Left lung (tissue), 10 donors: Measurements from ENCODE around the gene STAT3. TPM values are rescaled to one million over a fixed set of nuclear protein-coding genes. Genes with fewer than 3 reads are reported as not detected.

Experiments
- ATAC-seq: fragments of 200-7000 bp; cut with Tn5 transposase; one replicate; pipeline ENCODE4 v1.9.1; 2020; ENCODE audit warnings: moderate library complexity
- DNase-seq, 4 donors: peaks; one replicate each; pipeline ENCODE4 v3.0.0-alpha.2; 2013 to 2020
- H3K27ac ChIP-seq, 2 donors: fragments of 200-600 bp; sonication (generic) in 1 of 2; one replicate each; pipeline versions ENCODE4 v1.5.0 to v1.8.0; 2020 to 2021
- H3K27me3 ChIP-seq, 2 donors: fragments of 200-600 bp; sonication (generic) in 1 of 2; one replicate each; pipeline versions ENCODE4 v1.5.0 to v1.8.0; 2020 to 2021
- H3K36me3 ChIP-seq, 2 donors: fragments of 200-600 bp; sonication (generic) in 1 of 2; one replicate each; pipeline versions ENCODE4 v1.5.0 to v1.8.0; 2020 to 2021
- H3K4me1 ChIP-seq, 2 donors: fragments of 200-600 bp; one replicate each; pipeline ENCODE4 v1.8.0; 2021
- H3K4me3 ChIP-seq, 2 donors: fragments of 200-600 bp; sonication (generic) in 1 of 2; one replicate each; pipeline versions ENCODE4 v1.5.0 to v1.8.0; 2020 to 2021; ENCODE audit warnings: mild to moderate bottlenecking in 1 of 2
- H3K9me3 ChIP-seq, 2 donors: fragments of 200-600 bp; sonication (generic) in 1 of 2; one replicate each; pipeline versions ENCODE4 v1.5.0 to v1.8.0; 2020 to 2021
- intact Hi-C, 2 donors: fragments of 100-400 bp; cut with DNase I; formaldehyde crosslinking; loops; one replicate each; pipeline versions ENCODE4 v1.11.2 to v1.14.2; 2022
- polyA plus RNA-seq, 6 donors: library from polyadenylated mRNA; unstranded; fragments of 120-200 nt; gene quantifications; one replicate each; pipeline ENCODE4 v1.2.1, GENCODE V29; 2013; ENCODE audit not compliant: insufficient read length in 6 of 6
- total RNA-seq, 2 donors: library from RNA; stranded (reverse); fragmentation: NEBNext Ultra II Directional; extraction: Animal tissue kit (Norgen Biotek cat#: 25700); gene quantifications; one replicate each; pipeline ENCODE4 v1.2.1, GENCODE V29; 2021
- TF ChIP-seq, protein P1 (sequence below), 2 donors: fragments of 200-600 bp; sonication (generic) in 1 of 2; IDR thresholded peaks; one replicate each; pipeline versions ENCODE4 v1.5.0 to v1.8.0; 2021; ENCODE audit warnings: antibody characterized with exemption in 2 of 2
- donor health status: DM: no; HTN: yes; CAD: no.
- donor health status: DM: no; HTN: no; CAD: no.

STAT3 gene
- total and polyA plus RNA-seq, 8 donors = 75.0 to 271 (median 80.5) TPM

DNA sequence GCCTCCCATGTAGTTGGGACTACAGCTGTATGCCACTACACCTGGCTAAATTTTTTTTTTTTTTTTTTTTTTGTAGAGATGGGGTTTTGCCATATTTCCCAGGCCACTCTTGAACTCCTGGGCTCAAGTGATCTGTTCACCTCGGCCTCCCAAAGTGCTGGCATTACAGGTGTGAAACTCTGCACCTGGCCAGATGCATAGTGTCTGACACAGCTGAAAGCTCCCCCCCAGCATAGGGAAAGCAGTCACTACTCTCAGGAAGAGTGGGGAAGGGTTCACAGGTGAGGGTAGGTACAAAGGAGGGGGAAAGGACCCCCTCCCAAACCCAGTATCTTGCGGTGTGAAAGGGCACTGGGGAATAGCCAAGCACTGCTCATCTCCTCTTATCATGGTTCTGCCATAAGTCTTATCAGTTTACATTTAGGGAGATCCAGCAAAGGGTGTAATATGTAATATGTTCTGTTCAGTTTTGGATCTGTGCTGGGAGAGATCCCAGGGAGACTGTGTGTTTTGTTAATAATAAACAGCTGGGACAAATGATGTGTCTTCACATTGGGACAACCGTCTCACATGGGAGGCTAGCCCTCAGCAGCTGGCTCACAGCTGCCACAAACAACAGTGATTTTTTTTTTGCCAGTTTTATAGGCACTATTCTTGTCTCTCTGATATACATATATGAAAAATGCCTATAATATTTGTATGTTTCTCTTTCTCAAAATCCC, 41.6 kb upstream of the STAT3 start:
- no peak overlapping the region for H3K27ac ChIP-seq
- DNase-seq (peak in 2 of 4 donors; percentile 63 to 81), ATAC-seq (no peak)
- peaks cover 0 to 16% of the 10 kb centered on the region in 2 donors for H3K4me1 ChIP-seq
- no peak overlapping the region for H3K4me3 ChIP-seq
- H3K9me3 ChIP-seq = no peaks in the 10 kb centered on the region
- TF ChIP-seq, protein P1, sequence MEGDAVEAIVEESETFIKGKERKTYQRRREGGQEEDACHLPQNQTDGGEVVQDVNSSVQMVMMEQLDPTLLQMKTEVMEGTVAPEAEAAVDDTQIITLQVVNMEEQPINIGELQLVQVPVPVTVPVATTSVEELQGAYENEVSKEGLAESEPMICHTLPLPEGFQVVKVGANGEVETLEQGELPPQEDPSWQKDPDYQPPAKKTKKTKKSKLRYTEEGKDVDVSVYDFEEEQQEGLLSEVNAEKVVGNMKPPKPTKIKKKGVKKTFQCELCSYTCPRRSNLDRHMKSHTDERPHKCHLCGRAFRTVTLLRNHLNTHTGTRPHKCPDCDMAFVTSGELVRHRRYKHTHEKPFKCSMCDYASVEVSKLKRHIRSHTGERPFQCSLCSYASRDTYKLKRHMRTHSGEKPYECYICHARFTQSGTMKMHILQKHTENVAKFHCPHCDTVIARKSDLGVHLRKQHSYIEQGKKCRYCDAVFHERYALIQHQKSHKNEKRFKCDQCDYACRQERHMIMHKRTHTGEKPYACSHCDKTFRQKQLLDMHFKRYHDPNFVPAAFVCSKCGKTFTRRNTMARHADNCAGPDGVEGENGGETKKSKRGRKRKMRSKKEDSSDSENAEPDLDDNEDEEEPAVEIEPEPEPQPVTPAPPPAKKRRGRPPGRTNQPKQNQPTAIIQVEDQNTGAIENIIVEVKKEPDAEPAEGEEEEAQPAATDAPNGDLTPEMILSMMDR (IDR thresholded peaks at IDR 0.05) = no peak
- H3K27me3 ChIP-seq = peaks cover 0 to 5% of the 10 kb centered on the region in 2 donors
- intact Hi-C loops = no loop called here
- H3K36me3 ChIP-seq = no peaks in the 10 kb centered on the region

DNA sequence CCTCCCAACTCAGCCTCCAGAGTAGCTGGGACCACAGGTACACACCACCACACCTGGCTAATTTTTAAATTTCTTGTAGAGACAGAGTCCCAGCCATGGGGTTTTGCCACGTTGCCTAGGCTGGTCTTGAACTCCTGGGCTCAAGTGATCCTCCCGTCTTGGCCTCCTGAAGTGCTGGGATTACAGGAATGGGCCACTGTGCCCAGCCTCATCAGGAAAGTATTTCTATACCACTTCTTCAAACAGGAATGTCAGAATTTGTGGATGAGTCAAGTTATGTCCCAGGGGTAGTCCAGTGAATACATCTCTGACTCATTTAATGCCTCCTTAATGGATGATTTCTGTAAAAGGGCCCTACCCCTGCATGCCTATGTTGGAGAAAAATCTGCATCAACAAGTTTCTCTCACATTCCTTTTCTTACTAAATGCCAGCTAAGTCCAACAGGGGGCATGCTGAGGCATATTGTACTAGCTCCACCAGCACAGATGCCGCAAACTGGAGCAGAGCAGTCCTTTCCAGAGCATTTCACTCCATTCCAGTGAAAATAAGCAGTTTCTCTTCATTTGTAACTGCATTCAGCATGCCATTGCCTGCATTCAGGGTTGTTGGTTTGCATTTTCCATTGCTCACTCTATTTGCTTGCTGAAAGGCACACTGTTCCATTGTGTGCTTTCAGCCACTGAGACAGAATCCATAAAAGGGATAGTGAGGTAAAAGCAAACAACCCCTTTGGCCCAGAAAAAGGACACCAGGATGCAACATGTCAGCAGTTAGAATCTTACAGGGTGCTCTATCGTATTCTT, 40.1 kb upstream of the STAT3 start:
- peak in 3 of 4 donors; percentile 42 to 76 (median 55) for DNase-seq
- intact Hi-C loops = no loop called here
- ATAC-seq = peak; percentile 88

DNA sequence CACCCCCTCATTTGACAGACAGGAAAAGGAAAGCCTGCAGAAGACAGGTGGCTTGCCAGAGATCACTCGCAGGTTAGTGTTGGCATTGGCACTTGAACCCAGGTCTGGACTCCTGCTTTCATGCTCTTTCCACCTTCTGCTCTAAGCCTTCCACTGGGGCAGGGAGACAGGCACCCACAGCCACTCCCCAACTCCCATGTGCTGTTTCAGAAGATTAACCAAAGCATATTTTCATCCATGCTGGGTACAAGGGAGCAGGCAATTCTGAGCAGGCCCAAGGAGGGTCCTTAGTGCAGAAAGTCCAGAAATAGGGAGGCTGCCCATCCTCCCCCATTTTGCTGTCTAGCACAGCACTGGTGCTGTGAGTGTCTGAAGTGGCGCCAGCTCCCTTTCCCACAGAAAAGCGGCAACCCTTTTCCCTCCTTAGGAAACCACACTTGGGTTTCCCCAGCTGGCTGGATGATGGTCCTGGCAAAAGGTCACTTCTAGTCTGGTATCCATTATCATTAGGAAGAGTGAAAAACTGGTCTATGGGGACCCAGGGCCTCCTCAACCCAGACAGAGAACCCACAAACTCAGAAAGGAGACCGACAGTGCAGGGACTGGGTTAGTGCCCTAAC, 36.9 kb upstream of the STAT3 start:
- Histone ChIP-seq H3K27me3 (peaks cover 0 to 51% of the 10 kb centered on the region in 2 donors), H3K4me1 (peaks cover 5 to 46% of the 10 kb centered on the region in 2 donors), H3K36me3 (no peaks in the 10 kb centered on the region), H3K4me3 (no peak overlapping the region), H3K9me3 (no peaks in the 10 kb centered on the region), H3K27ac (no peak overlapping the region)
- ATAC-seq (no peak), DNase-seq (no peak)
- intact Hi-C loops = loop anchor here in 1 of 2 donors (5.0 kb wide), 1 partner anchor 92 kb away; no protein-coding TSS in a partner anchor
- TF ChIP-seq, protein P1 (IDR thresholded peaks at IDR 0.05) = no peak

More for the DNA sequence above, 40.1 kb upstream of the STAT3 start:
- no peak overlapping the region for H3K4me3 ChIP-seq
- H3K36me3 ChIP-seq = no peaks in the 10 kb centered on the region
- H3K27me3 ChIP-seq = peaks cover 0 to 20% of the 10 kb centered on the region in 2 donors
- H3K27ac ChIP-seq = peak overlapping the region; percentile 23 to 26
- no peaks in the 10 kb centered on the region for H3K9me3 ChIP-seq
- TF ChIP-seq, protein P1 (IDR thresholded peaks at IDR 0.05) = peak; percentile 49 to 68
- peaks cover 0 to 19% of the 10 kb centered on the region in 2 donors for H3K4me1 ChIP-seq

DNA sequence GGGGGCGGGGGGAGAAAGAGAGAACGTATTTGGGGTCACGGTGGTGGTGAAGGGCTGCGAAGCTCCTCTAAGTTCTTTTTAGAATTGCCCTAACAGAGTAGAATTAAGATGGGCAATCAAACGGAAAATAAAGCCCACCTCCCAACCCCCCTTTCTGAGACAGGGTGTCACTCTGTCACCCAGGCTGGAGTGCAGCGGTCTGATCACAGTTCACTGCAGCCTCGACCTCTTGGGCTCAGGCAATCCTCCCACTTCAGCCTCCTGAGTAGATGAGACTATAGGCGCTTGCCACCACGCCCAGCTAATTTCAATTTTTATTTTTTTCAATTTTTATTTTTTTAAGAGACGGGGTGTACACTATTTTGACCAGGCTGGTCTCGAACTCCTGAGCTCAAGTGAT, 35.5 kb upstream of the STAT3 start:
- intact Hi-C loops = loop anchor here in 1 of 2 donors (5.0 kb wide), 1 partner anchor 94 kb away; no protein-coding TSS in a partner anchor
- no peaks in the 10 kb centered on the region for H3K9me3 ChIP-seq
- H3K27me3 ChIP-seq = peaks cover 0 to 51% of the 10 kb centered on the region in 2 donors
- TF ChIP-seq, protein P1 (IDR thresholded peaks at IDR 0.05) = no peak
- DNase-seq = no peak
- peaks cover 5 to 56% of the 10 kb centered on the region in 2 donors for H3K4me1 ChIP-seq
- peak overlapping the region; percentile 68 to 69 for H3K4me3 ChIP-seq
- peak overlapping the region; percentile 89 to 91 for H3K27ac ChIP-seq
- H3K36me3 ChIP-seq = no peaks in the 10 kb centered on the region
- ATAC-seq = no peak
